ENCODE data around the gene SLC6A7.

The SLC6A7 gene

GRCh38 chr5:150204590-150204960, 14.7 kb downstream of the SLC6A7 start:
- DNase-seq (ENCODE audit: extremely low read depth, low read depth) = no peak
- no peak for TF ChIP-seq CTCF (IDR thresholded peaks at IDR 0.05; ENCODE audit: low read depth, low read length)

DNA sequence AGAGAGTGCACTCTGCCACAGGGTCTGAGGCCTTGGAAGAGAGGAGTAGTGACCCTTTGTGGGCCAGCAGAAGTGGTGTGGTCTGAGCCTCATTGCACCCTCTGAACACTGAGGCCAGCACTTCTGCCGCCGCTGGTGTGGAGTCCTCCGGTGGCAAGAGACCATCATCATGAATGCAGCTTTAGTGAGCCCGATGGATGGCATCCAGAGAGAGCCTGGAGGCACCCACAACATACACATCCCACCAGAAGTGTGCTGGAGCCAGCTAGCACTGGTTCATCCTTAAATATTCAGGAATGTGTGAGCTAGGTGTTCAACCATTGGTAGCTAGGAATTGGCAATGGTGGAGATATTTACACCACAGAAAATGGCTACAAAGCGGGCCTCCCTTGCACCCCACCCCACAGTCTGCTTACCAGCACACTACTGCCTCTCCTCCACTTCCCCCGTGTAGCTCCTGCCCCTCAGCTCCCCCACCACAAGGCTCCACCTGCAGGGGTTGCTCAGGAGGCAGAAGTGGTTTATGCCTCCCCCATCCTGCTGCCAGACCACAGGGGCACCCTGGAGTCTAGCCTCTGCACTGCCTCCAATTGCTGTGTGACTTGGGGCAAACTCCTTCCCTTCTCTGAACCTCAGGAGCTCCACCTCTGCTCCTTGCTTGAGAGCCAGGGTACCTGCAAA, 16.4 kb downstream of the SLC6A7 start:
- no peak for TF ChIP-seq CTCF (IDR thresholded peaks at IDR 0.05; ENCODE audit: low read depth, low read length)
- DNase-seq (ENCODE audit: extremely low read depth, low read depth) = no peak

DNA sequence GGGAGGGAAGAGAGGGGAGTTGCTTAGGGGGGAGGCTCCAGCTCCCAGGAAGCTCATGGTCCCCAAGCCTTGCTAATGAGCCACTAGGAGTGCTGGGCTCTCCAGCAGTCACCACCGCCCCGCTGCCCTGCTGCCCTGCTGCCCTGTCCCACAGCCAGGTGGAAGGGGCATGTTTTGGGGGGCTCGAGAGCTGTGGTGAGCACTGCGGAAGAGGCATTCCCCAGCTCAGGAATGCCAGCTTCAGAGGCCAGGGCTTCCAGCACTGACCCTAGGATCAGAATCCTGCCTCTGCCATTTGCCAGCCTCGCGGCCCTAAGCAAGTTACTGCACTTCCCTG, 16.9 kb downstream of the SLC6A7 start:
- no peak for DNase-seq (ENCODE audit: extremely low read depth, low read depth)

DNA sequence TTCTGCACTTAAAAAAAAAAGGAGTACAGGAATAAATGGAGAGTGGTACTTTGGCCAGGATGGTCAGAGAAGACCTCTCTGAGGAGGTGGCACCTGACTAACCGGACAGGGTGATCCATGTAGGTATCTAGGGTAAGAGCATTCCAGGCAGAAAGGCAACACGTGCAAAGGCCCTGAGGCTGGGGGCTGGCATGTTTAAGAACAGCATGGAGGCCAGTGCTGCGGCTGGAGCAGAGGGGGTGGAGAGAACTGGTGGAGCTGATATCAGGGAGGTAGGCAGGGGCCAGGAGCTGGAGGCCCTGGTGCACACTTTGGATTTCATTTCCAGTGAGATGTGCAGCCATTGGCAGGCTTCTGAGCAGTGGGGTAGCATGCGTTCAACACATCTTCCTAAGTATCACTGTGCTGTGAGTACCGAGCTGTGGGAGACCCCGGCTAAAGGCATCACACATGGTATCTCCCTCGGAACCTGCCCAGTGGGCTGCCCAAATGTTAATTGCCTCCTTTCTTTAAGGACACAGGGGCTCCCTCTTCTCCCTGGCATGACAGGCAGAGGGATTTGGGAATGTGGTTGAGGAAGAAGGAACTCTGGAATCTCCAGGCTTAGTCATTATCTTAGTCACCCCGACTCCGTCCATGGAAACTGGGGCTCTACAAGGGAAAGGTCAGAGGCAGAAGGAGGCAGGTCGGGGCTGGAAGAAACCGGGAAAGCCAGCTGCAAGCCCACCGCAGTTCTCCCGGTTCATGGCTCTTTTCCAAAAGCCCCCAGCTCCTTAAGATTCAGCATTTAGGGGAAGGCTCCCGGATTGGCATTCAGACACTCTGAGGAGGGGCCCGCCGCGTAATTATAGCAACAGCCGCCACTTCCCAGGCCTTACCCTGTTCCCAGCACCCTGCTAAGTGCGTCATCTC, 18.6 kb downstream of the SLC6A7 start:
- no peak for DNase-seq (ENCODE audit: extremely low read depth, low read depth)
- no peak for TF ChIP-seq CTCF (IDR thresholded peaks at IDR 0.05; ENCODE audit: low read depth, low read length)

More for the DNA sequence above, 16.9 kb downstream of the SLC6A7 start:
- TF ChIP-seq CTCF (IDR thresholded peaks at IDR 0.05; ENCODE audit: low read depth, low read length) = no peak

DNA sequence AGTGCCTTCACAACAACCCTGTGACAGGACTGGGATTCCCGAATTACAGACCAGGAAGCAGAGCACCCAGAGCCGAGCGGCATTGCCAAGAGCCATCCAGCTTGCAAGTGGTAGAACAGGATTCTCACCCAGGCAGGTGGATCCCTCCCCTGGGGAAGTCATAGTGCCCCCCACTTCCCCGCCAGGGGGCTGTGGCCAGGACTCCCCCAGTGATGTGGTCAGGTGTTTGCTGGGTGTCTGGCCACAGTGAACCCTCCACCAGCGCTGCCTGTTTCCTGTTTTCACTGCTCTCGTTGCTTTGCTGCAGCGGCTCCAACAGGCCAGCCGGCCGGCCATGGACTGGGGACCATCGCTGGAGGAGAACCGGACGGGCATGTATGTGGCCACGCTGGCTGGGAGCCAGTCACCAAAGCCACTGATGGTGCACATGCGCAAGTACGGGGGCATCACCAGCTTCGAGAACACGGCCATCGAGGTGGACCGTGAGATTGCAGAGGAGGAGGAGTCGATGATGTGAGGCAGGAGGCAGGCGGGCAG, 19.3 kb downstream of the SLC6A7 start:
- no peak for TF ChIP-seq CTCF (IDR thresholded peaks at IDR 0.05; ENCODE audit: low read depth, low read length)

DNA sequence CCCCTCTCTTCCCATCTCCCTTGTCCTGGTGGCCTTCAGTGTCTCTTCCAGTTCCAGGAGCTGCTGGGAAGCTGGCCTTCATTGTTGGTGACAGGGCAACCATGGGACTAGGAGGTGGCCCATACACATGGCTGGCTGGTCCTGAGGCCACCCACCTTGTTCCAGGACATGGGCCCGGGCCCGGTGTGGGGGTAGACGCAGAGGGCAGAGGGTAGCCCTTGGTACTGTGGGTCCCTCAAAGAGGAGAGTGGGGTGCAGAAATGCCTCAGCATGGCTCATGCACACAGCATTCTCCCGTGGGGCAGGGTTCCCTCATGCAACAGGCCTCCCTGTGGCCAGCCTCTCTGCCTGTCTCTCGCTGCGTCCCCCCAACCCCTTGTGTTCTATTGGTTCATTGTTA, 20.8 kb downstream of the SLC6A7 start:
- no peak for TF ChIP-seq CTCF (IDR thresholded peaks at IDR 0.05; ENCODE audit: low read depth, low read length)
- no peak for DNase-seq (ENCODE audit: extremely low read depth, low read depth)

More for the DNA sequence above, 19.3 kb downstream of the SLC6A7 start:
- DNase-seq (ENCODE audit: extremely low read depth, low read depth) = no peak

Measured in AG09319 (cell line).